Measurements from ENCODE around the gene GRIK4. TPM values are rescaled to one million over a fixed set of nuclear protein-coding genes. Genes with fewer than 3 reads are reported as not detected.

Gene GRIK4
- total and polyA plus RNA-seq, 2 donors (not counting 1 experiment from before 2014, with no cell fraction given) = 0.12 to 0.27 TPM

GRCh38 chr11:120712014-120712413 lies 200.5 kb downstream of the GRIK4 start:
- H3K4me3 Mint-ChIP-seq = no peak overlapping the region

GRCh38 chr11:120712881-120713280 lies 201.3 kb downstream of the GRIK4 start:
- Histone ChIP-seq H3K9me3 (ENCODE audit: control extremely low read depth in 1 of 3, control insufficient read depth in 2 of 3, insufficient read depth in 1 of 3, low read length in 2 of 3) (peaks cover 0 to 7% (median 3%) of the 10 kb centered on the region in 3 donors), H4K20me1 (ENCODE audit: control insufficient read depth, insufficient read depth, low read length, poor library complexity, severe bottlenecking) (no peaks in the 10 kb centered on the region), H3K27ac (ENCODE audit: low read length in 2 of 2) (no peak overlapping the region), H3K4me2 (replicated peaks; ENCODE audit: low read depth, low read length, poor library complexity, severe bottlenecking) (no peak overlapping the region), H3K27me3 (replicated peaks in 1 of 4; ENCODE audit: control extremely low read depth in 1 of 4, control insufficient read depth in 3 of 4, insufficient read depth in 4 of 4, low read length in 3 of 4) (peaks cover 0 to 2% (median 0%) of the 10 kb centered on the region in 4 experiments), H3K4me3 (ENCODE audit: control extremely low read depth in 1 of 5, extremely low read depth in 1 of 5, insufficient read depth in 1 of 5, low read depth in 2 of 5, low read length in 4 of 5) (no peak overlapping the region), H3K4me1 (ENCODE audit: control insufficient read depth in 2 of 2, insufficient read depth in 2 of 2, low read length in 2 of 2) (peaks cover 0 to 8% of the 10 kb centered on the region in 2 donors), H3K36me3 (replicated peaks in 1 of 2; ENCODE audit: control extremely low read depth in 1 of 2, control insufficient read depth in 1 of 2, extremely low read depth in 1 of 2, insufficient read depth in 2 of 2, low read length in 1 of 2) (no peaks in the 10 kb centered on the region), H3K9ac (ENCODE audit: low read length) (no peak overlapping the region), H2AFZ (ENCODE audit: insufficient read depth, low read depth, low read length, poor library complexity, severe bottlenecking) (no peak overlapping the region), H3K79me2 (ENCODE audit: control insufficient read depth, insufficient read depth, low read length) (no peaks in the 10 kb centered on the region)
- POLR2A ChIA-PET = no interaction called here
- TF ChIP-seq EZH2 (IDR thresholded peaks at IDR 0.05; ENCODE audit: borderline replicate concordance, insufficient read depth, low read depth, low read length, poor library complexity, severe bottlenecking) (no peak), CTCF (IDR thresholded peaks at IDR 0.05) (no peak)
- Mint-ChIP-seq H3K9me3 (ENCODE audit: insufficient read depth) (no peaks in the 10 kb centered on the region), H3K27ac (no peak overlapping the region), H3K27me3 (peaks cover 7% of the 10 kb centered on the region), H3K4me1 (peaks cover 6% of the 10 kb centered on the region), H3K4me3 (no peak overlapping the region)
- CTCF ChIA-PET = no interaction called here
- WGBS (ENCODE audit: insufficient coverage) = 90% methylated on average over 1 of the region's 4 CpGs
- ATAC-seq (ENCODE audit: low read depth) (no peak), DNase-seq (no peak)
- intact Hi-C loops (cut with micrococcal nuclease) = no loop called here

More at GRCh38 chr11:120712014-120712413, 200.5 kb downstream of the GRIK4 start:
- ATAC-seq (ENCODE audit: low read depth) (no peak), DNase-seq (no peak)
- intact Hi-C loops (cut with micrococcal nuclease) = no loop called here
- Histone ChIP-seq H3K4me3 (ENCODE audit: control extremely low read depth in 1 of 5, extremely low read depth in 1 of 5, insufficient read depth in 1 of 5, low read depth in 2 of 5, low read length in 4 of 5) (no peak overlapping the region), H3K4me2 (replicated peaks; ENCODE audit: low read depth, low read length, poor library complexity, severe bottlenecking) (no peak overlapping the region), H3K79me2 (ENCODE audit: control insufficient read depth, insufficient read depth, low read length) (no peaks in the 10 kb centered on the region), H3K9ac (ENCODE audit: low read length) (no peak overlapping the region), H3K27ac (ENCODE audit: low read length in 2 of 2) (no peak overlapping the region), H3K36me3 (replicated peaks in 1 of 2; ENCODE audit: control extremely low read depth in 1 of 2, control insufficient read depth in 1 of 2, extremely low read depth in 1 of 2, insufficient read depth in 2 of 2, low read length in 1 of 2) (no peaks in the 10 kb centered on the region), H2AFZ (ENCODE audit: insufficient read depth, low read depth, low read length, poor library complexity, severe bottlenecking) (no peak overlapping the region), H3K27me3 (replicated peaks in 1 of 4; ENCODE audit: control extremely low read depth in 1 of 4, control insufficient read depth in 3 of 4, insufficient read depth in 4 of 4, low read length in 3 of 4) (no peaks in the 10 kb centered on the region), H3K4me1 (ENCODE audit: control insufficient read depth in 2 of 2, insufficient read depth in 2 of 2, low read length in 2 of 2) (peaks cover 0 to 8% of the 10 kb centered on the region in 2 donors), H3K9me3 (ENCODE audit: control extremely low read depth in 1 of 3, control insufficient read depth in 2 of 3, insufficient read depth in 1 of 3, low read length in 2 of 3) (peaks cover 0 to 14% (median 5%) of the 10 kb centered on the region in 3 donors), H4K20me1 (ENCODE audit: control insufficient read depth, insufficient read depth, low read length, poor library complexity, severe bottlenecking) (no peaks in the 10 kb centered on the region)
- no peak for TF ChIP-seq CTCF (IDR thresholded peaks at IDR 0.05)
- no peak for TF ChIP-seq EZH2 (IDR thresholded peaks at IDR 0.05; ENCODE audit: borderline replicate concordance, insufficient read depth, low read depth, low read length, poor library complexity, severe bottlenecking)
- ChIA-PET POLR2A (no interaction called here), CTCF (interaction anchor here (0.7 to 1.3 kb wide), 2 partner anchors 27 to 31 kb away, joined by 3 read pairs; no protein-coding TSS in a partner anchor)
- no peaks in the 10 kb centered on the region for H3K9me3 Mint-ChIP-seq (ENCODE audit: insufficient read depth)
- 100% methylated on average over 2 of the region's 6 CpGs for WGBS (ENCODE audit: insufficient coverage)
- H3K27me3 Mint-ChIP-seq = peaks cover 7% of the 10 kb centered on the region
- H3K27ac Mint-ChIP-seq = no peak overlapping the region
- peaks cover 6% of the 10 kb centered on the region for H3K4me1 Mint-ChIP-seq
